OCI-LY1 (cell line): ENCODE measurements around the gene LIN52.

Source experiments
- EZH2 ChIP-seq: fragments of 200-600 bp; sonication (generic), shearing (Covaris generic); IDR thresholded peaks from 2 replicates; pipeline ENCODE4 v1.8.0; 2017; ENCODE audit warnings: borderline replicate concordance, mixed run types, mild to moderate bottlenecking, antibody characterized with exemption, low read length, moderate library complexity, mixed read lengths
- TF ChIP-seq, protein P1 (sequence below): fragments of 200-600 bp; sonication (generic), shearing (Covaris generic); IDR thresholded peaks from 2 replicates; pipeline ENCODE4 v1.5.1; 2017; ENCODE audit warnings: mild to moderate bottlenecking, antibody characterized with exemption, low read length, moderate library complexity, mixed read lengths

DNA sequence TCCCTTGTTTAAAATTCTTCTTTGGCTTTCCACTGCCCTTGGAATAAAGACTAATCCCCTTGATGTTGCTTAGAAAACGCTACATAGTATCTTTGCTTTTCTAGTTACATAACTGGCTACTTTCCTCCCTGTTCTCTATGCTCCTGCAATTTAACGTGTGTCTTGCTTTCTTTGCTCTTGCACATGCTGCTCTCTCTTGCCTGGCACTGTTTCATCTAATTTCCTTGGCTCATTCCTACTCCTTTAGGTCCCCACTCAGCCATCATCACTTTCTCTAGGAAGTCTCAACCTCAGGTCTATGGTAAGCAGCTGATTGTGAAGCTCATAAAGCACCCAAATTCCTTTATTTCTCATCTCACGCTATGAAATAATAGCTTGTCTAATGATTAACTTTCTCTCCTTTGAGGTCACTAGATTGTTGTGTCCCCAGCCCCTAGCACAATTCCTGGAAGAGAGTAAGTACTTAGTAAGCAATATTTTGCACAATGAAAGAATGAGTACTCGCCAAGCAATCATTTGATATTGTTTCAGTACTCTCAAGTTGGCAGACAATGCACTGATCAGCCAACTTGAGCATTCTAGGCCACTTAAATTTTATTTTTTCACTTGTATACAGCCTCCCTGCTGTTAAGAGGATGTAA lies 3.8 kb upstream of the LIN52 start:
- TF ChIP-seq, protein P1, sequence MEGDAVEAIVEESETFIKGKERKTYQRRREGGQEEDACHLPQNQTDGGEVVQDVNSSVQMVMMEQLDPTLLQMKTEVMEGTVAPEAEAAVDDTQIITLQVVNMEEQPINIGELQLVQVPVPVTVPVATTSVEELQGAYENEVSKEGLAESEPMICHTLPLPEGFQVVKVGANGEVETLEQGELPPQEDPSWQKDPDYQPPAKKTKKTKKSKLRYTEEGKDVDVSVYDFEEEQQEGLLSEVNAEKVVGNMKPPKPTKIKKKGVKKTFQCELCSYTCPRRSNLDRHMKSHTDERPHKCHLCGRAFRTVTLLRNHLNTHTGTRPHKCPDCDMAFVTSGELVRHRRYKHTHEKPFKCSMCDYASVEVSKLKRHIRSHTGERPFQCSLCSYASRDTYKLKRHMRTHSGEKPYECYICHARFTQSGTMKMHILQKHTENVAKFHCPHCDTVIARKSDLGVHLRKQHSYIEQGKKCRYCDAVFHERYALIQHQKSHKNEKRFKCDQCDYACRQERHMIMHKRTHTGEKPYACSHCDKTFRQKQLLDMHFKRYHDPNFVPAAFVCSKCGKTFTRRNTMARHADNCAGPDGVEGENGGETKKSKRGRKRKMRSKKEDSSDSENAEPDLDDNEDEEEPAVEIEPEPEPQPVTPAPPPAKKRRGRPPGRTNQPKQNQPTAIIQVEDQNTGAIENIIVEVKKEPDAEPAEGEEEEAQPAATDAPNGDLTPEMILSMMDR: no peak
- TF ChIP-seq EZH2: no peak
